Left ventricle myocardium superior (tissue), 1 donor: ENCODE results near the gene DCDC1. TPM values are rescaled to one million over a fixed set of nuclear protein-coding genes. Genes with fewer than 3 reads are reported as not detected.
A peak's percentile ranks its signal among the peaks of the same experiment; 100 is the strongest.
"Not testable (repeated sequence)": the region's sequence is repeated elsewhere in the genome, so short reads cannot be mapped to it uniquely, and the experiment has no call there.

Experiments used
- ATAC-seq: fragments of 200-7000 bp; cut with Tn5 transposase; one replicate; pipeline ENCODE4 v1.9.1; 2020; ENCODE audit warnings: mild to moderate bottlenecking, moderate library complexity
- DNase-seq: peaks from one replicate; pipeline ENCODE4 v3.0.0-alpha.2; 2020
- intact Hi-C: fragments of 100-400 bp; cut with micrococcal nuclease; formaldehyde crosslinking; loops from one replicate; pipeline ENCODE4 v1.11.0; 2022
- total RNA-seq: library from RNA; stranded (reverse); fragmentation: NEBNext Ultra II Directional; extraction: Animal tissue kit (Norgen Biotek cat#: 25700); gene quantifications from one replicate; pipeline ENCODE4 v1.2.1, GENCODE V29; 2021
- donor health status: DM: no; HTN: yes; CAD: no; lungs with severe emphysema.

DCDC1 gene
- total RNA-seq, 1 donor from 2014 or later = not detected

DNA sequence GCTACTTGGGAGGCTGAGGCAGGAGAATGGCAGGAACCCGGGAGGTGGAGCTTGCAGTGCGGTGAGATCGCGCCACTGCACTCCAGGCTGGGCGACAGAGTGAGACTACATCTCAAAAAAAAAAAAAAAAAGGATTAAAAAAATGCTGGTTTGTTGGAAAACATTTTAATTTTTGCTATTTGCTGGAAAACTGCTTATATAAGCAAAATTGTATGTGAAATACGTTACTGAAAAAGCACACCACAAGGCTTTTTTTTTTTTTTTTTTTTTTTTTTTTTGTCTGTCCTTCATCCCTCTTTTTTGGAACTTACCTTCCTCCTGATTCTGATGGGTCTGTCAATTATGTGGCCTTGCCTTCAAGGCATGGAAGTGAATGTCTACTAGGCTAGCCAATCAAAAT lies 40.8 kb downstream of the DCDC1 start:
- intact Hi-C loops = no loop called here
- ATAC-seq (no peak), DNase-seq (no peak)

DNA sequence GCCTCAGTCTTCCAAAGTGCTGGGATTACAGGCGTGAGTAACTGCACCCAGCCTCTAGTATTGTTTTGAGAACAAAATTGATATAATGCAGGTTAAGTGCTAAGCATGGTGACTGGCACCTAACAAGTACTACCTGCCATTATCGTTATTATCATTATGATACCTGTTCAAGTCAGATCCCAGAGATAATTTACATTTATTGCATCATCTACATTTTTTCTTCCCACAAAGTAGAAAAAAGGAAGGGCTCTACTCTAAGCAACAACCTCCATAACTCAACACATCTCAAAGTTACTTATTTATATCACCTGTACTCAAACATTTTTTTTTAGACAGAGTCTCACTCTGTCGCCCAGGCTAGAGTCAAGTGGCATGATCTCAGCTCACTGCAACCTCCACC lies 42.1 kb downstream of the DCDC1 start:
- intact Hi-C loops = no loop called here
- ATAC-seq = no peak
- no peak for DNase-seq

GRCh38 chr11:31326470-31327148 lies 42.9 kb downstream of the DCDC1 start:
- intact Hi-C loops = no loop called here
- ATAC-seq (no peak), DNase-seq (no peak)

DNA sequence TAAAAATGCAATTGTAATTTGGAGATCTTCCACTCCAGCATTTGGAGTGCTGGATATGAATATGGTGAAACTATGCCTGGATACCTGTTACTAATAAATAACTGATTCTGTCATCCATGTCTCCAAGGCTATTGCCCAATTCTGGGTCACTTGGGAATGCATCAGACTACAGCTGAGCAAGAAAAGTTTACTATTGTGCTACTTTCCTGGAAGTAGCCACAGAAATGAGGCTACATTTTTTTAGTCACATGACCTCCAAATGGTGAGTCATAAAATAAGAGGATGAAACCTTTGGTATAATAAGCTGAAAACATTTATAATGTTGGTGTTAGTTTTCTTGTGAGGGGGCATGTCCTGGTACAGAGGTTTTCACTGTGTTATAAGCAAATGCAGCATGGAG lies 44.4 kb downstream of the DCDC1 start:
- intact Hi-C loops = no loop called here
- ATAC-seq (peak; percentile 57), DNase-seq (no peak)

GRCh38 chr11:31323145-31323544 lies 46.4 kb downstream of the DCDC1 start:
- DNase-seq (no peak), ATAC-seq (no peak)
- intact Hi-C loops = no loop called here

DNA sequence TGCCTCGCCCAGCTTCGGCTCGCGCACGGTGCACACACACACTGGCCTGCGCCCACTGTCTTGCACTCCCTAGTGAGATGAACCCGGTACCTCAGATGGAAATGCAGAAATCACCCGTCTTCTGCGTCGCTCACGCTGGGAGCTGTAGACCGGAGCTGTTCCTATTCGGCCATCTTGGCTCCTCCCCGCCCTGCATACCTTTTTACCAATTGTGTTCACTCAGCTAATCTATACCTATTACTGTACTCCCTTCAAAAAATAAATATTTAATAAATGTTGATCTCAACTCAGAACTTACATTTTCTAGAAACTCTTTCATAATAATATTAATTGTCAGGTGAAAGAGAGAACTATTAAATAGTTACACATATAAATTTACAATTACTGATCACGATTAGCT lies 48.0 kb downstream of the DCDC1 start:
- ATAC-seq, intact Hi-C loops, DNase-seq: not testable (repeated sequence)

DNA sequence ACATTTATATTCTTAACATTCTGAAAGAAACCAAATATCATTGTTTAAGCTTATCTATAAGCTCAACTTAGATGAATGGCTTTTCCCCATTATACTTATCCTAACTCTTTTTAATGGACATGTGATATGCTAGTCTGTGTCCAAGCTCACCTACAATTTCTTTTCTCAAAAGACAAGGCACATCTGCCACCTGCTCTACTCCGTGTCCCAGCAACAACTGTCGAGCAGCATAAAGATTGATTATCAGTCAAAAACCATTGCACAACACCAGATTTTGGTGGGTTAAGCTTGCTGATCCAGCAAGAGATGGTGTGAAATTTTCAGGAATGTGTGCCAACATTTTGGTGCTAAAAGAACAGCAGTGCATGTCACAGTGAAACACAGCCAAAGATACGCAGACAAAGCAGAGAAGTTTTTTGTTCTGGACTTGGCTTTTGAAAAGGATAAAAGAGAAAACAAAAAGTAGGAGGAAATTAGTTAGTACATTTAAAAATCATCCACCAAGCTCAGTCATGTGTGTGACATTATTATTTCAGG lies 65.8 kb downstream of the DCDC1 start:
- DNase-seq (no peak), ATAC-seq (no peak)
- intact Hi-C loops = no loop called here

- ATAC-seq (no peak), DNase-seq (no peak)
- intact Hi-C loops = no loop called here
These were observed 67.7 kb downstream of the DCDC1 start for GRCh38 chr11:31301549-31302510.

- DNase-seq (no peak), ATAC-seq (no peak)
- intact Hi-C loops = no loop called here
These were observed 74.2 kb downstream of the DCDC1 start for GRCh38 chr11:31295308-31295707.

DNA sequence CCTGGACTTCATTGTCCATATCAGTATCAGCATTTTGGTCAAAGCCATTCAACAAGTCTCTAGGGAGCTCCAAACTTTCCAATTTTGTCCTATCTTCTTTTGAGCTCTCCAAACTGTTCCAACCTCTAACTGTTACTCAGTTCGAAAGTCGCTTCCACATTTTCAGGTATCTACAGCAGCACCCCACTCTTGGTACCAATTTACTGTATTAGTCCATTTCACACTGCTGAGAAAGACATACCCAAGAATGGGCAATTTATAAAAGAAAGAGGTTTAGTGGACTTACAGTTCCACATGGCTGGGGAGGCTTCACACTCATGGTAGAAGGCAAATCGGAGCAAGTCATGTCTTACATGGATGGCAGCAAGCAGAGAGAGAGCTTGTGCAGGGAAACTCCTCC lies 96.0 kb downstream of the DCDC1 start:
- ATAC-seq, DNase-seq, intact Hi-C loops: not testable (repeated sequence)

DNA sequence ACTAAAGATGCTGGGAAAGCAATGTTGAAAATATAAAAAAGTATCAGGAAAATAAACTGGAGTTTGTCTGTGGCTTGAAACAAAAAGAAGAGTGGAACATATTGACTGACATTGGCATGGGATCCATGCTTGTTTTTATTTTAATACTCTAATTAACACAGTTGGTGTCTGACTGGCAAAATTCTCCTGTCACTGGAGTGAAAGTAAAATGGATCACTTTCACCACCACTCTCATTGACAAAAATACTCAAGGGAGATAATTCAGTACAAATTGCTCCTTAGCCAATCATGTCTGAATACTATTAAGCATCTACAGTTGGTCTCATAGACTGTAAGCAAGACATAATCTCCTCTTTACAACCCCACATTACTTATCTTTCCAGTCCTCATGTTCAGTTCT lies 101.8 kb downstream of the DCDC1 start:
- no peak for ATAC-seq
- intact Hi-C loops = no loop called here
- DNase-seq = no peak

DNA sequence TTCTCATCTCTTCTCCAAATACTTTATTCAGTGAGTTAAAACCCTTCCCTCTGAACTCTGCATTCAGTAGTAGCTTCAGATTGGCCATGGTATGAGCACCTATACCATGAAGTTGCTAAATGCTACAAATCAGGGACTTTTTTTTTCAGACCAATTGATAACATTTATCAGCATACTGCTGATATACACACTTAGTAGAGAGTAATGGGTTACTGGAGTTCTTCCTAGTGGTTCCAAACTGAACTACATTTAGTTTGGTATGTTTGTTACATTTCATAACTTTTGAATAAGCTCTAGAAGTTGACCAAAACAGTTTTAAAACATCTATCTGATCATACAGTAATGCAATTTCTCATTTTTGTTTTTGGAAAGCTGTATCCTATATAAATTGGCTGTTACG lies 104.7 kb downstream of the DCDC1 start:
- ATAC-seq (no peak), DNase-seq (no peak)
- intact Hi-C loops = no loop called here

DNA sequence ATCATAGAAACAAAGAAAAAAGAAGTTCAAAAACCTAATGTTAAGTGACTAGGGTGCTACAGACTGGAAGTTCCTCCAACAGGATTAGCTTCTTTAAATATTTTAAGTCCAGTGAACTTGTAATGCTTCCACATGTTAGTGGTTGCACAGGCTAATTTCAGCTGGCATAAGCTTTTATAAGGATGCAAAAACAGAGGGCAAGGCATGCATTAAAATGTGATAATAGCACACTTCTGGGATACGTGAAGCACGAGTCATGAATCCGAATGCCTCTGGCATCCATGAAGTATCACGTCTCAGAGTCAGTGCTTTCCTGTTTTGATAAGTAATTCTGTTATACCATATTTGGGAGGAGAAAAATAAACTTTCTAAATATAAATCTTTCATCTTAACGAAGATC lies 106.8 kb downstream of the DCDC1 start:
- no peak for ATAC-seq
- no peak for DNase-seq
- intact Hi-C loops = no loop called here

- intact Hi-C loops = no loop called here
- DNase-seq (no peak), ATAC-seq (no peak)
These were observed 109.7 kb downstream of the DCDC1 start for GRCh38 chr11:31259797-31260196.

GRCh38 chr11:31254415-31254814 lies 115.1 kb downstream of the DCDC1 start:
- DNase-seq (no peak), ATAC-seq (no peak)
- intact Hi-C loops = no loop called here

DNA sequence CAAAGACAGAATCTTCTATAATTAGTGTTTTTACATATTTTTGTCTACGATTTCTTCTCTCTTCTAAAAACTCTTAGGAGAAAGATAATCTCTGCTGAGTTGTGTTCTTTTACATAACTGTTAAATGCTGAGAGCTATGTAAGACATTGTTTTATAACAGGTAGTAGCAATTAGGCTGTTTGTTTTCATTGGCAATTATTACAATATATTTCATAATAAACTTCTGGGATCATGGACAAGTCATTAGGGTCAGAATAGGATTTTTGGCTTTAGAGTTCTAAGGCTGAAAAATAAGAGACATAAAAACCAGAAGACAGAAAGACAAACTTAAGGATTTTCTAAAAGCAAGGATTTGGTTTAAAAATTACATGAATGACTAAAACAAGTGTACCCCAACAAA lies 120.8 kb downstream of the DCDC1 start:
- no peak for DNase-seq
- ATAC-seq = peak; percentile 53
- intact Hi-C loops = loop anchor here (10.0 kb wide), 1 partner anchor 716 kb away; no protein-coding TSS in a partner anchor

DNA sequence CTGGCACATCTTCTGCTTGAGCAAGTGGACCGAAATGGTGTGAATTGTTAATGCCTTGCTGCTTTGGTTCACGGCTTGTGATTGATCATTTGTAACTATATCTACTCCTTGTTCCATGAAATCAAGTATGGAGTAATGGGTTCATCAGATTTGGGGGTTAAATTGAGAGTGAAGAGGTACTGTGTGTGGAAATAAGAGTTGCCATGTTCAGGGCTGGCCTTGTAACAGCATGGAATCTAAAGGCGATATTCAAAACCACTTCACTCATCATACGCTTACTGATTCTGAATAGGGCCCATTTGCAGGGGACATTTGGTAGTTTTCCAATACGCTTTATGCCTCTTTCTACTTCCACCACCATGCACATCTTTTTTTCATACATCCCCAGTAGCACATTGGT lies 122.2 kb downstream of the DCDC1 start:
- intact Hi-C loops = loop anchor here (10.0 kb wide), 1 partner anchor 717 kb away; no protein-coding TSS in a partner anchor
- ATAC-seq = no peak
- no peak for DNase-seq

GRCh38 chr11:31246451-31247165 lies 122.9 kb downstream of the DCDC1 start:
- peak; percentile 96 for ATAC-seq
- intact Hi-C loops = loop anchor here (10.0 kb wide), 1 partner anchor 718 kb away; no protein-coding TSS in a partner anchor
- no peak for DNase-seq

GRCh38 chr11:31243706-31244105 lies 125.8 kb downstream of the DCDC1 start:
- no peak for ATAC-seq
- no peak for DNase-seq
- intact Hi-C loops = loop anchor here (10.0 kb wide), 1 partner anchor 721 kb away; no protein-coding TSS in a partner anchor
